Fibroblast of skin of right biceps (primary cell): ENCODE results near the gene MGAT5B.
A peak's percentile ranks its signal among the peaks of the same experiment; 100 is the strongest.
"Not testable (repeated sequence)": the region's sequence is repeated elsewhere in the genome, so short reads cannot be mapped to it uniquely, and the experiment has no call there.

ENCODE experiments used
- DNase-seq: peaks from one replicate; pipeline ENCODE4 v3.0.0-alpha.2; 2013

MGAT5B gene

DNA sequence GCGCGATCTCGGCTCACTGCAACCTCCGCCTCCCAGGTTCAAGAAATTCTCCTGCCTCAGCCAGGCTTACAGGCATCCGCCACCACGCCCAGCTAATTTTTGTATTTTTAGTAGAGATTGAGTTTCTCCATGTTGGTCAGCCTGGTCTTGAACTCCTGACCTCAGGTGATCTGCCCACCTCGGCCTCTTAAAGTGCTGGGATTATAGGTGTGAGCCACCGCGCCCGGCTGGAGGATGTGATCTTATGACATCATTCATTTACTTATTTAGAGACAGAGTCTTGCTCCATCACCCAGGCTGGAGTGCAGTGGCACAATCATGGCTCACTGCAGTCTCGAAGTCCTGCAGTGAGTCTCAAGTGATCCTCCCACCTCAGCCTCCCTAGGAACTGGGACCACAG, 19.0 kb upstream of the MGAT5B start:
- DNase-seq = not testable (repeated sequence)

DNA sequence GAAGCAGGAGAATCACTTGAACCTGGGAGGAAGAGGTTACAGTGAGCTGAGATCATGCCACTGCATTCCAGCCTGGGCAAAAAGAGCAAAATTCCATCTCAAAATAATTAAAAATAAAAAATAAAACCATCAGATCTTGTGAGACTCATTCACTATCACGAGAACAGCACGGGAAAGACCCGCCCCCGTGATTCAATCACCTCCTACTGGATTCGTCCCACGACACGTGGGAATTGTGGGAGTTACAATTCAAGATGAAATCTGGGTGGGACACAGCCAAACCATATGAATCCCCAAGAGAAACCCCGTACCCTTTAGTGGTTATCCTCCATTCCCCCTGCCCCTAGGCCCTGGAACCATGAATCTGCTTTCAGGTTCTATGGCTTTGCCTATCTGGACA, 15.4 kb upstream of the MGAT5B start:
- no peak for DNase-seq

DNA sequence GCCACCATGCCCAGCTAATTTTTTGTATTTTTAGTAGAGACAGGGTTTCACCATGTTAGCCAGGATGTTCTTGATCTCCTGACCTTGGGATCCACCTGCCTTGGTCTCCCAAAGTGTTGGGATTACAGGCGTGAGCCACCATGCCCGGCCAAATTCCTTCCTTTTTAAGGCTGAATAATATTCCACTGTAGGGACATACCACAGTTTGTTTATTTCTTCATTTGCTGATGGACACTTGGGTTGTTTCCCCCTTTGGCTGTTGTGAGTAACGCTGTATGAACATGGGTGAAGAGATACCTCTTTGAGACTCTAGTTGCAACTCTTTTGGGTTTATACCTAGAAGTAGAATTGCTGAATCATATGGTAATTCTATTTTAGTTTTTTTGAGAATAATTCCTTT, 13.1 kb upstream of the MGAT5B start:
- no peak for DNase-seq

DNA sequence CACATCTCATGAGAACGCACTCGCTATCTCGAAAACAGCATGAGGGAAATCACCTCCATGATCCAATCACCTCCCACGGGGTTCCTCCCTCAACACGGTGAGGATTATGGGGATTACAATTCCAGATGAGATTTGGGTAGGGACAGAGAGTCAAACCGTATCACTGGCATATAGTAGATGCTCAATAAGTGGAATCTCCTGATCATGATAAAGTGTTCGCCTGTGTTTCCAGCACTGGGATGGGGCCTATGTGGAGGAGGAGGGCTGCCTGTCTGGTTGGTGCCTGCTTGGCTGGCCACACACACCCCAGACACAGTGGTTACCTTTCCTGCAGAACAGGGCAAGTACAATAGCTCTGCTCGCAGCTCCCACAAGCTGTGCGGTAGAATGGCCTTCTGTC, 6.1 kb upstream of the MGAT5B start:
- DNase-seq = no peak

DNA sequence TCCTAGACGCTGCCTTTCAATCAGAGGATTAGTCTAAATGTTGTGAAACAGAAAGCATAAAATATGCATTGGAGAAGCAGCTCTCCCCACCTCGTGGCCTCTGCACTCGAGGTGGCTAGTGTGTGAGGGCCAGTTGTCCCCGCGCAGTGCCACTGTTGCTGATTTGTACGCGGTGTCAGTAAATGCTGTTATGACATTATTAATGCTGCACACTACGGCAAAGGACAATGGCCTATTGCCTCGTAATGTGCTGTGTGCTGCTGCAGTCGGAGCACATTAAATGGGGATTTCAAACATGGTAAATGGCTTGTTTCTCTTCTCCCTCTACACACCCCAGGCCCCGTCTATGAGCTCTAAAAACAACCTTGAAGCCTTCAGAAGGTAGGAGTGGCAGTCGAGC, 5.7 kb upstream of the MGAT5B start:
- no peak for DNase-seq

DNA sequence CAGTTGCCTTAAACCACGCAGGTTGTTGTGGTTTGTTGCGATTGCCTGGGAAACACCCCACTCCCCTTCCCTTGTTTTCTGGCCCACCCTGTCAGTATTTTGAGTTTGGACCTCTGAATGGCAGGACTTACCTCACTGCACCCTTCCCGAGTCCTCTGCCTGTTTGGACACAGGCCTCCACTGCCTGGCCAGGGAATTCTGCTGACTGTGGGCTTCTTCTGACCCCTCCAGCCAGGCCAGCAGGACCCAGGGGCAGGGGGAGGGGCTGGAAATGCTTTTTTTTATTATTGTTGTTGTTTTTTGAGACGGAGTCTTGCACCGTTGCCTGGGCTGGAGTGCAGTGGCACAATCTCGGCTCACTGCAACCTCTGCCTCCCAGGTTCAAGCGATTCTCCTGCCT, 4.2 kb upstream of the MGAT5B start:
- DNase-seq = no peak

DNA sequence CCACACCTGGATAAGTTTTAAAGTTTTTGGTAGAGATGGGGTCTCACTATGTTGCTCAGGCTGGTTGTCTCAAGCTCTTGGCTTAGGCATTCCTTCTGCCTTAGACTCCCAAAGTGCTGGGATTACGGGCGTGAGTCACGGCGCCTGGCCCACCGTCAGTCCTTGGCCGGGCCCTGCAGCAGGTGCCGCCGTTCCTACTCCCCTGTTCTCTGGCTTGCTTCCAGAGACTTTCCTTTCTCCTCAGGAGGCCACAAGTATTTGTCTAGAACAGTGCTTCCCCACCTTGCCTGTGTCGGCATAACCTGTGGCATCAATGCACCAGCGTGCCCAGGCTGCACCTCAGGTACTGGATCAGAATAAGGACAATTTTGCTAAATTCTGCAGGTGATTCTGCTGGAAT, 3.0 kb upstream of the MGAT5B start:
- DNase-seq = no peak

DNA sequence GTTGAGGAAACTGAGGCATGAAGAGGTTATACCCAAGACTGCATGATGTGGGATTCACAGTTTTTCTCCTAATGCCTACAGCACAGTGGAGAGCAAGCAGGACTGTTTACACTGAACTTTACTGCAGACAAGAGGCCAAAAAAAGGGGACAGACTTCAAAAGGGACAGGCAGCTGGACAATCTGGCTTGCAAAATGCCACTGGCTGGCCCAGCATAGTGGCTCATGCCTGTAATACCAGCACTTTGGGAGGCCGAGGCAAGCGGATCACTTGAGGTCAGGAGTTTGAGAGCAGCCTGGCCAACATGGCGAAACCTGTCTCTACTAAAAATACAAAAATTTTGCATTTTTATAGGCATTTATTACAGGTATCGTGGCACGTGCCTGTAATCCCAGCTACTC, 2.0 kb upstream of the MGAT5B start:
- no peak for DNase-seq

DNA sequence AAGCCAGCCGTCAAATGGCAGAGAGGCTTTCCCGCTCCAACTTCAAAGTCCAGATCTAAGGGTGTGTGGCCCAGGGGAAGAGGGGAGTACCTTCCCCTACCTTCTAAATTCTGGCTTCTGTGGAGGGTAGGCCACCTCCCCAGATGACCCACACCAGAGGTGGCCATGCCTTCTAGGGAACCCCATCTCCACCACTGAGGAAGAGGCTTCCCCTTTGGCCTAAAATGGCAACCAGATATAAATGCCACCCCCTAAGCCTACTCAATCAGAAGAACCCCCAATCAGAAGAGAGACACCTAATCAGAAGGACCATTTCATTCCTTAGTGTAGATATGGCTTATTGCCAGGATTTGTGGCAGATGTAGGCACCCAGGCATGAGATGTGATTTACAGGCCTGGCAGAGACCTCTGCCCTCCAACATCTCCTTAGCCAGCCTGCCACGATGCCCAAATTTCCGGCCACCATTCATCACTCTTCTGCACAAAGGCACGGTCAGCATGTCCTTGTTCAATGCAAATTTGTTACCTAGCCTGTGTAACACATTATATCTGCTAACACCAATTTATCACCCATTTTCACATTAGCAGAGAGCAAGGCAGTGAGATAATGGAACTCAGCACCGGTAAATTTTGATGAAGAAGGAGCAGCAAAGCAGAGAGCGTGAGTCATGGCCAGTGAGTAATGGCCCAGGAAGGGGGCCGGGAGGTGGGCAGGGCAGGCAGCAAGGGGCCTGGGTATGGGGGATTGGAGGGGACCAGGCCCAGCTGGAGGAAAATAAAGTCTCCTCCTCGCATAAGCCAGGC, 1.2 kb upstream of the MGAT5B start:
- peak; percentile 75 for DNase-seq

DNA sequence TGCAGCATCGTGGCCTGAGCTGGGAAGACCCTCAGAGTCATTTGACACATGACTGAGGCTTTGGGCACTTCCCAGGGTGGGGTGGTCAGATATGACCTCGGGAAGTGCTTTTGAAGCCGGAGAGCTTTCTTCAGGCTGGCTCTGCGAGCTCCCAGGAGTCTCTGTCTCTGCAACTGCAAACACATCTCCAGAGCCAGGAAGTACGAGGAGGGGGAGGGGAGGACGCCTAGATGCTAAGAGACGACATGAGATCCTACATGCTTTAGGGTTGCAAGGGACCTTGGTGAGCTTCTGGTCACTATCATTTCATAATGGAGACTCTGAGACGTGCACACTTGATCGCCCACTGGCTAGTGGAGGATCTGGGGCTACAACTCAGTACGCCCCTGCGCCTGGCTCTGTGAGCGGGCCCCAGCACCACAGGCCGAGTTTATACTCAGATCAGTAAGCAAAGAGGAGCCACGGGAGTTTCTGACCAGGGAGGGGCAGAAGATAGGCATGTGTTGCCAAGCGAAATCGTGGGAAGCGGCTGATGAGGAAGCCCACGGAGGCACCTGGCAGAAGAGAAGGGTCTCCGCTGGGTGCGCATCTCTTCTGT, 527 bp upstream of the MGAT5B start:
- DNase-seq = peak; percentile 67

DNA sequence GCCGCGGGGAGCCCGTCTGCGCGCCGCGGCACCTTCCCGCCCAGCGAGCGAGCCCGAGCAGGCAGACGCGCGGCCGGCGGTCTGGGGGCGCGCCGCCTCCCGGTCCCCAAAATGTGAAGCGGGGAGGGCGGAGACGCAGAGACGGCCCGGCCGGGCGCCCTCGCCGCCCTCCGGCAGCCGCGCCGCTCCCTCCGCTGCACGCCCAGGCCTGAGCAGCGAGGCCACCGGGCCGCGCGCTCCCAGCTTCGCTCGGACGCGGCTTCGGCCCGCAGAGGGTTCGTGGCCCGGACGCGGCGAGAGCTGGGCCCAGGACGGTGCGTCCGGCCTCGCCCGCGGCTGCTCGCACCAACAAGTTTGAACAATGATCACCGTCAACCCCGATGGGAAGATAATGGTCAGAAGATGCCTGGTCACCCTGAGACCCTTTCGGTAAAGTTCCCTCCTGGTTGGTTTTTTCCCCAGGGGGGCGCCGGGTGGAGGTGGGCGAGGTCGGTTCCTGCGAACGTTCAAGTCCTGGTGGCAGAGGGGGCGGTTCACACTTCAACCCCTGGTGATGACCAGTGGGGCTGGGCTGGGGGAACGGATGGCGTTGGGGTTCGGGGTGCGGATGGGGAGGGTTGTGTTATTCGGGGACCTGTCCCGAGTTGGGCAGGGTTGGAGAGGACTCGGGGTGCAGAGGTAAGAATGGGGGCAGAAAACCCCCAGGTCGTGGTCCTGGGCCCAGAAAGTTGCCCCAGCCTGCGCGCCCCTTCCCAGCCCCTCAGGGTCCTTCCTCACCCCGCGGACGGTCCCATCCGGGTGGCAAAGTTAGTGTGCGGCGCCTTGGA, 678 bp downstream of the MGAT5B start:
- no peak for DNase-seq

DNA sequence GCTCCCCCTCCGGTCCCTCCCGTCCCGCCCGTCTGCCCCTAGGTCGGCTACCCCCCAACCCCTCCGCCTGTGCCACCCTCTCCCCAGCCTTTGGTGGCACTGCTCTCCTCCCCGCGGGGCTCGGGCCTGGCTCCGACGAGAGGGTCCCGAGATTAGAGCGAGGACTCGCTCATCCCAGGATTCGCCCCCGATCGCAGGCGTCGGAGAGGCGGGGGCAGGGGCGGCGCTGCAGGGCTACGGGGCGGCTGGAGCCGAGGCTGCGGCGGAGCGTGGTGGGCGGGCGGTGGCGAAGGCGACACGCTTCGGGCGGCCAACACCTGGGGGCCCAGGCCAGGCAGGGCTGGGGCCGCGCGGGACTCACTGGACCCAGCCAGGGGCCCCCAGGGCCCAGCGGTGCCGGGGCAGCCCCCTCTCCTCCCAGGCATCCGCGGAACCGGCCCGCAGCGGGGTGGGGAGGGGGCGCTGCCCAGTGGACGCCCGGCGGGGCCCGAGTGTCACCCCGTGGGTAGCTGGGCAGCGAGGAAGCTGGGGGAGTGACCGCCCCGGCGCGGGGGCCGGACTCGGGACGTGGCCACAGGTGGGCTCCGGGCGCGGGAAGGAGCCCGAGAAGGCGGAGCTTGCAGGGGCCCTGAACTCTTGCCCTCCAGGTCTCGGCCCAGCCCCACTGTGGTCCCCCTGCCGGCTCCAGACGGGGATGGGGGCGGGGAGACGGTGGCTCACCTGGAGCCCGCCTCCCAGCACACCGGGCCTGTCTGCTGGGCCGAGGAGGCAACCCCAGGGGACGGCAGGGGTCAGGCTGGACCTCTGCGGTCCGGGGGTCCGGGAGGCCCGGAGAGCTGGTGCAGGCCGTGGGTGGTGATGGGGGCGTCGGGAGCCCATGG, 1.5 kb downstream of the MGAT5B start:
- DNase-seq = no peak

DNA sequence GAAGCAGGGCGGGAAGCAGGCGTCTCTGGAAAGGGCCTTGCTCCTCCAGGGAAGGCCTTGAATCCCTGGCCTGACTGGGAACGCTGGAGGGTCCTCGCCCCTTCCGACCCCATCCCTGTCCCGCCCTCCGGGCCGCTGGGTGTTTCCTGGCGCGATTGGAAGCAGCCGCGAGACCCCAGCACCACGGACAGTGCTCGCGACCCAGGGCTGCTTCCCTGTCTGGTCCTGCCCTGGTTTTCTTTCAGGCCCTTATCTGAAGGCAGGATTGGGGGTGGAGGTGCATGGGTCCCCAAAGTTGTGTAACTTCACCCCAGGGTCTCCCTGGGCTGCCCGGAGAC, 2.1 kb downstream of the MGAT5B start:
- no peak for DNase-seq

DNA sequence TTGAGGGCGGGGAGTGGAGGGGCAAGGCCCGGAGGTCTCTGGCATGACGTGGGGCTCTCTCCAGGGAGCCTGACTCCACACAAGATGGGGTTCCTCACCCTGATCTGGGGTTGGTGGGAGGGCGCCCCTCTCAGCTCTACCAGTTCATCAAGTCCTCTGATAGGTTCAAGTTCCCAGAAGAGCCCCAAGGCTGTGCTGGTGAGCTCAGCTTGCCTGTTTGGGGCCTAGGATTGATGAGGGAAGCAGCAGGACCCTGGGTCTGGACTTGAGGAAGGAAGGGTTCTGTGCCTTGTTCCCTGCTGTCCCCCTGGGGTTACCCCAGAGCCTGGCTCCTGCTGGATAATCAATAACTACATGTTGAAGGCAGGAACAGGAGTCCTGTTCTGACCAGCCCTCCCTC, 3.5 kb downstream of the MGAT5B start:
- DNase-seq = no peak

DNA sequence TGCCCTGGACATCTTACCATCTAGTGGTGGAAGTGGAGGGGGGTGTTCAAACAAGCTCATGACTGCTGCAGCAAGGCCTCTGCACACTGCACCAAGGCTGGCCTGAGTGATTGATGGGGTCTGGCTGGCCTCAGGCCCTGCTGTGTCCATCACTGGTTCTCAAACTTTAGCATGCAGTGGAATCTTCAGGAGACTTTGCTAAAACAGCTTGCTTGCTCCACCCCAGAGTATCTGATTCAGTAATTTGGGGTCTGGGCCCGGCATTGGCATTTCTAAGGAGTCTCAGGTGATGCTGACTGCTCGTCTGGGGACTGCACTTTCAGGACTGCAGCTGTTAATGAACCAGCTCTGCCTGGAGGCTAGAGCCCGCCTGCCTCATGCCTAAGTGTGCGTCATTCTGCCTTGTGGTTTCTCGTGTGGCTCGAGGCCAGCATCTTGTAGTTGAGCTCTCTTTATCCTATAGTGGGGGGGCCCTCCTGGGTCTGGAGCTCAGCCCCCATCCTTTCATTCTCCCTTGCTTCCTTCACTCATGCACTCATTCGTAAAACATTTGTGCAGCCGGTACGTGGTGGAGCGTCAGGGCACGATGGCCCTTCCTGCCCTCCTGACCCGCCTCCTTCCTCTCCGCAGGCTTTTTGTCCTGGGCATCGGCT, 4.1 kb downstream of the MGAT5B start:
- peak; percentile 98 for DNase-seq

DNA sequence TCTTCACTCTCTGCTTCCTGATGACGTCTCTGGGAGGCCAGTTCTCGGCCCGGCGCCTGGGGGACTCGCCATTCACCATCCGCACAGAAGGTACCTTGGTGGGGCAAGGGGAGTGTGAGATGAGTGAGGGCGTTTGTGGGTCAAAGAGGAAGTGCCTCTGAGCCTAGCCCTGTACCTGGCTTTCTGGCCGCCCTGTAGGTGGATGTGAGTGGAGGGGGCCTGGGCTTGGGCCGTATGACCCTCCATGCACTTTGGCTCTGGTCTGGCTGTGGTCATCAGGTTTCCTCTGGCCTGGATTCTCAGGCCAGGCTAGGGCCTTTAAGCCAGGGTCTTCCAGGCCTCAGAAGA, 4.6 kb downstream of the MGAT5B start:
- DNase-seq = no peak

DNA sequence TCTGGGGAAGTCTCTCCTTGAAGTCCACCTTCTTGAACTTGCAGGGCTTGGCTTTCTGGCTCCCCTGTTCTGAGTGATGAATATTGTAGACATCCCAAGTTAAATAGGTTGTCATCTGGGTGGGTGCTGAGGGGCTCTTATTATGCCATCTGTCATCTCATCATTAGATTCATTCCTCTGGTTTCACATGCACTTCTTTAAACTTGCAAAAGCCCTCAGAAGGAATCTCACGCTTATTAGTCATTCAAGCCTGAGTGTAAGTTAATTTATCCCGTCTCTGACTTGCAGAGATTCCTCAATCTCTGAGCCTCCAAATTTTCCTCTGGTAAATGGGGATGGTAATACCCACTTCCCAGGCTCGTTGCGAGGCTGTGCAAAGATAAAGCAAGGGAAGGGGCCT, 5.7 kb downstream of the MGAT5B start:
- DNase-seq = peak; percentile 89

DNA sequence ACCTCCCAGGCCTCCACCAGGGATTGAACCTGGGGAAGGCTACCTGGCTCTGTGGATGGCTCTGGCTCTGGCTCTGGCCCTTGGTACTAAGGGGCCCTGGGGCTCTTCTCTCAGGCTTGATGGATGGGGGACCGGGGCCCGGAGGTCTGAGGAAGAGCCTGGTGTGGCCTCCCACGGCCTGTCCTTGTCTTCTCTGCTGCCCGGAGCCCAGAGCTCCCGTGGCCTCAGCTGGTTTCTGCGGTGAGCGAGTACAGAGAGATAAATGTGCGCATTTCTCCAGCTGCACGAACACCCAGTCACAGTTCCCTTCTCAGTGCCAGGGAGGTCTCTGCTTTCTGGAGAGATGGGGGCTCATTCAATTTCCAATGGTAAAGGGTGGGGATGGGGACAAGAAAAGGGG, 9.2 kb downstream of the MGAT5B start:
- DNase-seq = no peak

DNA sequence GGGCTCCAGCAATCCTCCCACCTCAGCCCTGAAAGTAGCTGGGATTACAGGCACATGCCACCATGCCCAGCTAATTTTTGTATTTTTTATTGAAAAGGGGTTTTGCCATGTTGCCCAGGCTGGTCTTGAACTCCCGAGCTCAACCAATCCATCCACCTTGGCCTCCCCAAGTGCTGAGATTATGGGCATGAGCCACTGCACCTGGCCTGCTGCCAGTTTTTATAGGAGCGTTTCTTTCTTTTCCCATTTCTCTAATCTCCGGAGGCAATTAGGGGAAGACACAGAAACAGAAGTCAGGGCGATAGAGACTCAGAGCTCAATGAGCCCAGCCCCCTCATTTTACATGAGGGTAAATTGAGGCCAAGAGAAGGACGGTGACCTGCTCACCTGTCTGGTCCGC, 10.4 kb downstream of the MGAT5B start:
- DNase-seq = no peak

DNA sequence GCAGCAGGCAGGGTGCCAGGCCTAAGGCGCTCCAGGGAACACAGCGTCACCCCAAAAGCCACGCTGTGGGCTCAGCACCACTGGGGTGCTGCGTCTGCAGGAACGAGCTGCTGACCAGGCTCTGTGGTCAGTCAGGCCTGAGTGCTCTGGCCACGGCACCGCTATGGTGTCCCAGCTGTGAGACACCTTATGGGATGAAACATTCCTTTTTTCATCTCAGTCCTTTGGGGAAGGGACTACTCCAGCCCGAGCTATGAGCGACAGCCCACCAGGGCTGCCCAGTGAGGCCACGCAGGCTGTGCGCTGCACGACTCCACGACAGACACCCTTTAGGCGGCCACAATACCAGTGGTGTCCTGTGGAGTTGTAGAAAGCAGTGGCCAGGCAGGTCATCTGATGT, 11.1 kb downstream of the MGAT5B start:
- no peak for DNase-seq

DNA sequence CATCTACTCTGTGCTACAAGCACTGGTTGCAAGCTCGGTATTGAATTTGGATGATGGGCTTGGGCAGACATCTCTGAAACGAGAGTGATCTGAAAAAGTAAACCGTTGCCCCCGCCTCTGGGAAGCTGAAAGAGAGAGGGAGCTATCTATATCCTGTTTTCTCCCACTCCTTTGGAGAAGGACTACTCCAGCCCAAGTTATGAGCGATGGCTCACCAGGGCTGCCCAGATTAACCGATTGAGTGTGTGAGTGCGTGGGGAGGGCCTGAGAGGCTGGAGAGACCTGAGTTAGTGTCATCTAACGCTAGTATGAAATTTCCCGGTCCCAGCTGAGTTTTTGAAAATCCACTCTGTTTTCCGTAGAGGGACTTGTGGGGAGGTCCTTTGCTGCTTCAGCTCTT, 11.5 kb downstream of the MGAT5B start:
- DNase-seq = peak; percentile 9

DNA sequence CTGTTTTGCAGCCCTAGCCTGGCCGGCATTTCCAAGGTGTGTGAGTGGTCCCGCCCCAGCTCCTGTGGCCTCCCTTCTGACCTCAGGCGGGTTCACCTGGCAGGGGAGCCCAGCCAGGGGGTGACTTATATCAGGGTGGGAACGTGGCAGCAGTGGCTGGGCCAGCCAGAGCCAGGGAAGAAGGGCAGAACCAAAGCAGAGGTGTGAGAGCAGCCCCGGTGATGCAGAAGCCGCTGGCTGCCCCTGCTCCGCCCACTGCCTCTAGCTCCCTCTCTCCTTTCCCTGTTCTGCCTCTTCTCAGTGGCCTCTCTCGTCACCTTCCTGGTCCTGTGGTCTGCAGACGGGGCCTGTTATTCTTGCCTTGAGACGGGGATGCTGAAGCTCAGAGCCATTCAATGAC, 12.1 kb downstream of the MGAT5B start:
- no peak for DNase-seq

DNA sequence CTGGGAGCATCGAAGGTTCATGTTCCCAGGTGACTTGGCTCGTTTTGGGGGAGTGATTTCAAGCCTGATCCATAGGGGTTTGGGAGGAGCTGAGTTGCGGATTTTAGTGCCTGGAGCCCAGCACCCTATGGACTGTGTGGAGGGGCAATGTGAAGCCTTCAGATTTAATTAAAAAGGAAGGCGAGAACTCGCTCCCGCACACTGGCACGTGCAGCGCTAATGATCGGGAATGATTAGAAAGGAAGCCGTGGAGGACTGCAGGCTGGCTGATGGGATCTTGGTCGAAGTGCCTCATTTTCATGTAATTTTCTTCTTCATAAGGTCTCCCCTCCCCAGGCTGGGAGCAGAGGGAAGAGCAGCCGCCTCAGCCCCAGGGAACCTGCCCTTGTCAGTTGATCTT, 12.8 kb downstream of the MGAT5B start:
- DNase-seq = no peak
